Panc1 (cell line): ENCODE data around the gene BCL2L12. TPM values are rescaled to one million over a fixed set of nuclear protein-coding genes. Genes with fewer than 3 reads are reported as not detected.

Experiments used
- ATAC-seq: fragments of 200-7000 bp; cut with Tn5 transposase; 2 replicates; pipeline ENCODE4 v1.9.1; 2020; ENCODE audit warnings: mild to moderate bottlenecking, moderate library complexity
- BruUV-seq: library from RNA; stranded (reverse); fragments of 400-500 nt; replicated peaks from 2 replicates; lab custom pipeline; 2021; lab: Mats Ljungman, UMichigan
- CTCF ChIA-PET: fragments of 300-600 bp; sonication (Branson Sonifier 250); formaldehyde crosslinking; loops from one replicate; lab custom pipeline; 2022; ENCODE audit warnings: antibody characterized with exemption; lab: Charles Lee
- POLR2A ChIA-PET: fragments of 300-600 bp; sonication (Branson Sonifier 250); formaldehyde crosslinking; loops from one replicate; lab custom pipeline; 2022; ENCODE audit warnings: antibody characterized with exemption; lab: Charles Lee
- DNase-seq: peaks from one replicate; pipeline ENCODE4 v3.0.0-alpha.2; 2010; ENCODE audit warnings: low read depth, low spot score
- H3K27ac ChIP-seq: 2 replicates; pipeline ENCODE4 v1.5.1; 2011; ENCODE audit warnings: mild to moderate bottlenecking, low read length, inconsistent platforms
- H3K27me3 ChIP-seq: fragments of 200-500 bp; sonication (Bioruptor generic); 2 replicates; pipeline ENCODE4 v1.6.0; 2014; ENCODE audit warnings: low read length, inconsistent platforms; ENCODE audit not compliant: control insufficient read depth, insufficient read depth
- H3K36me3 ChIP-seq: fragments of 200-500 bp; sonication (Bioruptor generic); 2 replicates; pipeline ENCODE4 v1.5.1; 2014; ENCODE audit warnings: inconsistent platforms, mild to moderate bottlenecking, low read length, moderate library complexity; ENCODE audit not compliant: control insufficient read depth, insufficient read depth
- H3K4me1 ChIP-seq: 2 replicates; pipeline ENCODE4 v1.5.1; 2011; ENCODE audit warnings: inconsistent platforms, mild to moderate bottlenecking, low read length, moderate library complexity; ENCODE audit not compliant: control insufficient read depth, insufficient read depth
- H3K4me3 ChIP-seq, 2 experiments: 2 replicates each; pipeline ENCODE4 v1.5.1; 2011 to 2012; ENCODE audit warnings: low read depth in 2 of 2, low read length in 2 of 2, mild to moderate bottlenecking in 2 of 2, inconsistent platforms in 1 of 2, moderate library complexity in 1 of 2
- H3K9me3 ChIP-seq: fragments of 200-500 bp; sonication (Bioruptor generic); 2 replicates; pipeline ENCODE4 v1.5.1; 2014; ENCODE audit warnings: low read depth, mild to moderate bottlenecking, inconsistent platforms, low read length, moderate library complexity; ENCODE audit not compliant: control insufficient read depth, insufficient read depth
- CTCF ChIP-seq: fragments of 450-650 bp; IDR thresholded peaks from 2 replicates; pipeline ENCODE4 v1.5.1; 2017; ENCODE audit warnings: mild to moderate bottlenecking
- POLR2AphosphoS5 ChIP-seq: IDR thresholded peaks from 2 replicates; pipeline ENCODE4 v1.6.1; 2012; ENCODE audit warnings: mild to moderate bottlenecking, low read depth, low read length, moderate library complexity
- REST ChIP-seq, 2 experiments: IDR thresholded peaks; 2 replicates each; pipeline ENCODE4 v1.6.1; 2011 to 2012; ENCODE audit warnings: low read depth in 2 of 2, control low read depth in 1 of 2, low read length in 1 of 2, mild to moderate bottlenecking in 1 of 2, moderate library complexity in 1 of 2; ENCODE audit not compliant: insufficient read depth in 1 of 2
- SIN3A ChIP-seq: IDR thresholded peaks from 2 replicates; pipeline ENCODE4 v1.6.1; 2012; ENCODE audit warnings: low read depth, mild to moderate bottlenecking, low read length, moderate library complexity, borderline replicate concordance; ENCODE audit not compliant: insufficient read depth
- TCF7L2 ChIP-seq: IDR thresholded peaks from 2 replicates; pipeline ENCODE4 v1.6.1; 2011; ENCODE audit warnings: mild to moderate bottlenecking, low read depth, low read length, inconsistent platforms
- in situ Hi-C: cut with HindIII; loops from 2 replicates; pipeline ENCODE4 v1.10.0; 2016; ENCODE audit warnings: low sequenced_read_pairs, low pct_unique_long_range_greater_than_20kb
- intact Hi-C: fragments of 100-400 bp; cut with micrococcal nuclease; formaldehyde crosslinking; loops from one replicate; pipeline ENCODE4 v1.10.0; 2022; ENCODE audit not compliant: unreplicated experiment
- total RNA-seq: library from RNA; stranded (reverse); gene quantifications from one replicate; pipeline ENCODE4 v1.2.1, GENCODE V29; 2021; ENCODE audit not compliant: unreplicated experiment

The BCL2L12 gene
- total RNA-seq, 1 experiment from 2014 or later, result 69.6 TPM

- no peak for ATAC-seq
Observed at GRCh38 chr19:49692147-49692506, 26.4 kb downstream of the BCL2L12 start.

DNA sequence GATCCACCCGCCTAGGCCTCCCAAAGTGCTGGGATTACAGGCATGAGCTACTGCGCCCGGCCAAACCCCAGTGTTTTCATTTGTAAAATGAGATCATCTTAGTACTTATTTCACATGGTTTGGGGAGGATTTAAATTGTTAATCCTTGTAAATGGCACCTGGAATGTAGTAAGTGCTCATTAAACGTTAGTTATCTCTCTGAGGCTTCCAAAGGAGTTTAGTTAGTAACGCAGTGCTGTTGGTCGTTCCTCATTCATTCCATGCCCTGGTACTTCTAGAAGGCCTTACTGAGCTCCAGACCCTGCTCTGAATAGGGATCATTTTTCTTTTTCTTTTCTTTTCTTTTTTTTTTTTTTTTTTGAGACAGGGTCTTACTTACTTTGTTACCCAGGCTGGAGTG is 30.4 kb downstream of the BCL2L12 start:
- in situ Hi-C loops, result no loop called here
- no peak for TF ChIP-seq CTCF
- TF ChIP-seq POLR2AphosphoS5, result no peak
- TF ChIP-seq REST (IDR thresholded peaks at IDR 0.05; ENCODE audit: insufficient read depth in 1 of 2, low read depth in 2 of 2, low read length in 1 of 2), result no peak
- no peak for TF ChIP-seq TCF7L2
- no peak for TF ChIP-seq SIN3A
- no peak for ATAC-seq
- BruUV-seq, result no TSS peak
- Histone ChIP-seq H3K4me1 (no peaks in the 10 kb centered on the region), H3K36me3 (no peaks in the 10 kb centered on the region), H3K4me3 (no peak overlapping the region), H3K27ac (no peak overlapping the region), H3K27me3 (no peaks in the 10 kb centered on the region), H3K9me3 (no peaks in the 10 kb centered on the region)
- no peak for DNase-seq
- intact Hi-C loops, result no loop called here
- ChIA-PET POLR2A (no interaction called here), CTCF (interaction anchor here (0.6 kb wide), 1 partner anchor 24 kb away, joined by 6 read pairs; no protein-coding TSS in a partner anchor)

More at GRCh38 chr19:49692147-49692506, 26.4 kb downstream of the BCL2L12 start:
- intact Hi-C loops (no loop called here), in situ Hi-C loops (no loop called here)
- Histone ChIP-seq H3K9me3 (no peaks in the 10 kb centered on the region), H3K27ac (no peak overlapping the region), H3K27me3 (no peaks in the 10 kb centered on the region), H3K36me3 (no peaks in the 10 kb centered on the region), H3K4me1 (no peaks in the 10 kb centered on the region), H3K4me3 (peak overlapping the region in 1 of 2 experiments; percentile 33; a peak in 1 of 4 replicates)
- BruUV-seq, result no TSS peak
- CTCF ChIA-PET, result interaction anchor here (0.6 kb wide), 1 partner anchor 9 kb away, joined by 9 read pairs; no protein-coding TSS in a partner anchor
- POLR2A ChIA-PET, result no interaction called here
- DNase-seq, result no peak
- TF ChIP-seq TCF7L2 (no peak), REST (IDR thresholded peaks at IDR 0.05; ENCODE audit: insufficient read depth in 1 of 2, low read depth in 2 of 2, low read length in 1 of 2) (no peak), SIN3A (no peak), POLR2AphosphoS5 (no peak), CTCF (no peak)
